GM12865 (cell line): ENCODE results near the gene ZNF611.

Source experiments
- DNase-seq: peaks from one replicate; pipeline ENCODE4 v3.0.0; 2010; ENCODE audit warnings: low read depth
- H3K4me3 ChIP-seq: 2 replicates; pipeline ENCODE4 v1.5.1; 2011; ENCODE audit warnings: mild to moderate bottlenecking, low read depth, low read length, control low read depth
- CTCF ChIP-seq: IDR thresholded peaks from 2 replicates; pipeline ENCODE4 v1.5.1; 2011; ENCODE audit warnings: low read length, control low read depth, low read depth, inconsistent platforms; ENCODE audit not compliant: insufficient read depth; ENCODE audit errors: missing control alignments

ZNF611 gene

GRCh38 chr19:52665529-52665928, 69.3 kb downstream of the ZNF611 start:
- no peak for DNase-seq
- H3K4me3 ChIP-seq, result no peak overlapping the region
- no peak for TF ChIP-seq CTCF

- TF ChIP-seq CTCF, result no peak
- H3K4me3 ChIP-seq, result no peak overlapping the region
- no peak for DNase-seq
Observed at GRCh38 chr19:52665027-52665426, 69.8 kb downstream of the ZNF611 start.

GRCh38 chr19:52664461-52664860, 70.4 kb downstream of the ZNF611 start:
- no peak for DNase-seq
- no peak overlapping the region for H3K4me3 ChIP-seq
- TF ChIP-seq CTCF, result no peak

GRCh38 chr19:52662631-52663030, 72.2 kb downstream of the ZNF611 start:
- no peak for DNase-seq
- TF ChIP-seq CTCF, result no peak
- H3K4me3 ChIP-seq, result no peak overlapping the region

- no peak for TF ChIP-seq CTCF
- DNase-seq, result no peak
- H3K4me3 ChIP-seq, result no peak overlapping the region
Observed at GRCh38 chr19:52660981-52661380, 73.9 kb downstream of the ZNF611 start.

GRCh38 chr19:52659013-52659412, 75.8 kb downstream of the ZNF611 start:
- H3K4me3 ChIP-seq, result no peak overlapping the region
- TF ChIP-seq CTCF, result no peak
- no peak for DNase-seq

- TF ChIP-seq CTCF, result no peak
- no peak for DNase-seq
- H3K4me3 ChIP-seq, result no peak overlapping the region
Observed at GRCh38 chr19:52658595-52658994, 76.2 kb downstream of the ZNF611 start.
